ENCODE data around the gene CHST13.

DNA sequence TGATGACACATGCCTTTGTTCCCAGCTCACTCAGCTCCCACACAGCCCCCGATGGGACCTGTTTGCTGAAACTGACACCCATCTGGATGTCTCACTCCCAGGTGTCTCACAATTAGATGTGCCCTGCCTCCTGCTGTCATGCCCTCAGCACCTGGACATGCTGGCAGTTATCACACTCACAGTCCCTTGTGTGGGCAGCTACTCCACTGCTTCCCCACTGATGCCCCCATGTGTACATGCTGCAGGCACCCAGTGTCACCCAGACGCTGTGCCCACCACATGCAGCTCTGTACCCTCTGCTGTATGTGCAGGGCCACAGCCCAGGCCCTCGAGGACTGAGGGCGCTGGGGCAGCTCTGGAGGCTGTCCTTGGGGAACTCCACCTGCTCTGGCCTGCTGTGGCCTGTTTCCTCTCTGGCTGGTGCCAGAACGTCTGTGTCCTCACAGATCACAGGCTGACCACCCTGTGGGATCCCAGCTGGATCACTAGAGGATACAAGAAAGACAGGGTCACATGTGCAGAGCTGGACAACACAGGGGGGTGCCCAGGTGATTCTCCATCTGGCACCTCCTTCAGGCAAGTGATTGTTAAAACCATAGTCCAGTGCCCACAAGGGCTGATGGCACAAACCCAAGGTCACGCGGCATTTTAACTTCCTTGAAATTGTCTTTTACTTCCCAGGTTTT, 20.8 kb downstream of the CHST13 start:
- TF ChIP-seq, protein P1, sequence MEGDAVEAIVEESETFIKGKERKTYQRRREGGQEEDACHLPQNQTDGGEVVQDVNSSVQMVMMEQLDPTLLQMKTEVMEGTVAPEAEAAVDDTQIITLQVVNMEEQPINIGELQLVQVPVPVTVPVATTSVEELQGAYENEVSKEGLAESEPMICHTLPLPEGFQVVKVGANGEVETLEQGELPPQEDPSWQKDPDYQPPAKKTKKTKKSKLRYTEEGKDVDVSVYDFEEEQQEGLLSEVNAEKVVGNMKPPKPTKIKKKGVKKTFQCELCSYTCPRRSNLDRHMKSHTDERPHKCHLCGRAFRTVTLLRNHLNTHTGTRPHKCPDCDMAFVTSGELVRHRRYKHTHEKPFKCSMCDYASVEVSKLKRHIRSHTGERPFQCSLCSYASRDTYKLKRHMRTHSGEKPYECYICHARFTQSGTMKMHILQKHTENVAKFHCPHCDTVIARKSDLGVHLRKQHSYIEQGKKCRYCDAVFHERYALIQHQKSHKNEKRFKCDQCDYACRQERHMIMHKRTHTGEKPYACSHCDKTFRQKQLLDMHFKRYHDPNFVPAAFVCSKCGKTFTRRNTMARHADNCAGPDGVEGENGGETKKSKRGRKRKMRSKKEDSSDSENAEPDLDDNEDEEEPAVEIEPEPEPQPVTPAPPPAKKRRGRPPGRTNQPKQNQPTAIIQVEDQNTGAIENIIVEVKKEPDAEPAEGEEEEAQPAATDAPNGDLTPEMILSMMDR (IDR thresholded peaks at IDR 0.05) = no peak
- no peak for TF ChIP-seq EP300 (IDR thresholded peaks at IDR 0.05)

All from sigmoid colon (tissue), 4 donors.